Psoas muscle (tissue), 8 donors: ENCODE data around the gene FBXW10B. TPM values are rescaled to one million over a fixed set of nuclear protein-coding genes. Genes with fewer than 3 reads are reported as not detected.
"Not testable (repeated sequence)": the region's sequence is repeated elsewhere in the genome, so short reads cannot be mapped to it uniquely, and the experiment has no call there.

ENCODE experiments used
- ATAC-seq, 4 donors: fragments of 200-7000 bp; cut with Tn5 transposase; one replicate each; pipeline ENCODE4 v1.9.1; 2020; ENCODE audit warnings: moderate library complexity in 3 of 4, mild to moderate bottlenecking in 2 of 4
- DNase-seq, 2 donors: peaks; one replicate each; pipeline ENCODE4 v3.0.0-alpha.2; 2020
- H3K27ac ChIP-seq: fragments of 200-600 bp; one replicate; pipeline ENCODE4 v1.8.0; 2022
- H3K27me3 ChIP-seq, 3 donors: fragments of 200-600 bp in 1 of 3; one replicate each; pipeline versions ENCODE4 v1.6.1 to v1.8.0; 2013 to 2022; ENCODE audit warnings: low read length in 2 of 3, mild to moderate bottlenecking in 2 of 3, moderate library complexity in 1 of 3; ENCODE audit not compliant: insufficient read depth in 3 of 3
- H3K36me3 ChIP-seq, 2 donors: fragments of 200-600 bp in 1 of 2; one replicate each; pipeline versions ENCODE4 v1.6.1 to v1.8.0; 2013 to 2022; ENCODE audit warnings: low read depth in 1 of 2, mild to moderate bottlenecking in 1 of 2, moderate library complexity in 1 of 2; ENCODE audit not compliant: insufficient read depth in 1 of 2
- H3K4me1 ChIP-seq: fragments of 200-600 bp; one replicate; pipeline ENCODE4 v1.8.0; 2022
- H3K4me3 ChIP-seq: fragments of 200-600 bp; one replicate; pipeline ENCODE4 v1.8.0; 2022; ENCODE audit warnings: mild to moderate bottlenecking
- H3K9me3 ChIP-seq: fragments of 200-600 bp; one replicate; pipeline ENCODE4 v1.8.0; 2022
- WGBS, 3 donors: extraction: QIAGEN DNeasy Blood & Tissue Kit; methylation state at CpG; one replicate each; pipeline versions ENCODE4 v1.1.6 to v1.1.7; 2013; 5-methylcytosine and 5-hydroxymethylcytosine counted together
- intact Hi-C, 2 donors: fragments of 100-400 bp; cut with DNase I; formaldehyde crosslinking; loops; one replicate each; pipeline versions ENCODE4 v1.11.0 to v1.14.2; 2022
- polyA plus RNA-seq, 3 donors: library from polyadenylated mRNA; stranded (reverse); fragments of 200-250 nt; gene quantifications; one replicate each; pipeline ENCODE4 v1.2.3, GENCODE V29; 2013
- total RNA-seq, 4 donors: library from RNA; stranded (reverse); fragmentation: NEBNext Ultra II Directional in 2 of 4; extraction: Animal tissue kit (Norgen Biotek cat#: 25700) in 2 of 4; gene quantifications; one replicate each; pipeline versions ENCODE4 v1.2.1 to v1.2.4, GENCODE V29; 2021 to 2023
- donor health status: healthy with polysubstance abuse.
- donor health status: DM: no; HTN: no; CAD: no; lungs with moderate emphysema.
- donor health status: Bipolar disorder and iron deficiency.
- donor health status: healthy.
- donor health status: DM: yes; HTN: yes; CAD: no.
- donor health status: DM: no; HTN: no; CAD: no.
- donor health status: DM: no; HTN: no; CAD: no.
- donor health status: DM: yes; HTN: yes; CAD: no.

Gene FBXW10B
- total and polyA plus RNA-seq, 7 donors, result 0.34 to 5.0 (median 1.3) TPM

- not testable (repeated sequence) for H3K36me3 ChIP-seq
Measured at GRCh38 chr17:15616828-15617227, 2.7 kb downstream of the FBXW10B start.

GRCh38 chr17:15615850-15616249, 3.7 kb downstream of the FBXW10B start:
- WGBS, 3 donors, result 64 to 71% (median 67%) methylated on average over 6 of the region's 6 CpGs
- intact Hi-C loops, H3K4me1 ChIP-seq, DNase-seq, H3K4me3 ChIP-seq, H3K27ac ChIP-seq, H3K36me3 ChIP-seq, H3K27me3 ChIP-seq, H3K9me3 ChIP-seq, ATAC-seq: not testable (repeated sequence)

More at GRCh38 chr17:15616828-15617227, 2.7 kb downstream of the FBXW10B start:
- ATAC-seq, H3K9me3 ChIP-seq, H3K4me1 ChIP-seq, DNase-seq, H3K4me3 ChIP-seq, H3K27ac ChIP-seq, intact Hi-C loops, H3K27me3 ChIP-seq: not testable (repeated sequence)
- 57 to 62% (median 60%) methylated on average over 3 to 4 of the region's 4 CpGs for WGBS, 3 donors

- intact Hi-C loops, H3K27me3 ChIP-seq, H3K27ac ChIP-seq, H3K9me3 ChIP-seq, DNase-seq, H3K4me3 ChIP-seq, H3K4me1 ChIP-seq, ATAC-seq: not testable (repeated sequence)
- peaks cover 0 to 11% of the 10 kb centered on the region in 2 donors for H3K36me3 ChIP-seq
- 95 to 100% (median 97%) methylated on average over 1 of the region's 1 CpG for WGBS, 3 donors
Measured at GRCh38 chr17:15613111-15613510, 6.4 kb downstream of the FBXW10B start.

GRCh38 chr17:15592960-15593359, 26.5 kb downstream of the FBXW10B start:
- H3K4me3 ChIP-seq, ATAC-seq, intact Hi-C loops, H3K4me1 ChIP-seq, DNase-seq, H3K27me3 ChIP-seq, H3K27ac ChIP-seq, H3K36me3 ChIP-seq, H3K9me3 ChIP-seq: not testable (repeated sequence)
- WGBS, 3 donors, result 86 to 99% (median 94%) methylated on average over 5 to 8 of the region's 8 CpGs

- intact Hi-C loops, H3K4me1 ChIP-seq, H3K36me3 ChIP-seq, H3K27me3 ChIP-seq, H3K4me3 ChIP-seq, DNase-seq, ATAC-seq, H3K27ac ChIP-seq, H3K9me3 ChIP-seq: not testable (repeated sequence)
- WGBS, 3 donors, result 61 to 79% (median 67%) methylated on average over 5 of the region's 5 CpGs
Measured at GRCh38 chr17:15591986-15592385, 27.5 kb downstream of the FBXW10B start.

GRCh38 chr17:15590844-15591243, 28.7 kb downstream of the FBXW10B start:
- 87 to 100% (median 93%) methylated on average over 1 of the region's 1 CpG for WGBS, 3 donors
- ATAC-seq, H3K27ac ChIP-seq, H3K4me1 ChIP-seq, DNase-seq, H3K4me3 ChIP-seq, H3K9me3 ChIP-seq, H3K27me3 ChIP-seq, H3K36me3 ChIP-seq, intact Hi-C loops: not testable (repeated sequence)

- H3K4me1 ChIP-seq, H3K9me3 ChIP-seq, H3K27ac ChIP-seq, intact Hi-C loops, DNase-seq, ATAC-seq, H3K36me3 ChIP-seq, H3K4me3 ChIP-seq, H3K27me3 ChIP-seq: not testable (repeated sequence)
- 72 to 76% (median 72%) methylated on average over 12 to 13 of the region's 17 CpGs for WGBS, 3 donors
Measured at GRCh38 chr17:15589544-15590536, 29.7 kb downstream of the FBXW10B start.

- DNase-seq, H3K27ac ChIP-seq, ATAC-seq, H3K36me3 ChIP-seq, intact Hi-C loops, H3K9me3 ChIP-seq, H3K4me3 ChIP-seq, H3K4me1 ChIP-seq, H3K27me3 ChIP-seq: not testable (repeated sequence)
- WGBS, 3 donors, result 81 to 93% (median 85%) methylated on average over 8 of the region's 8 CpGs
Measured at GRCh38 chr17:15588017-15588416, 31.5 kb downstream of the FBXW10B start.

- not testable (repeated sequence) for ATAC-seq
Measured at GRCh38 chr17:15583313-15583712, 36.2 kb downstream of the FBXW10B start.

GRCh38 chr17:15581462-15581861, 38.0 kb downstream of the FBXW10B start:
- DNase-seq, H3K27me3 ChIP-seq: not testable (repeated sequence)

More at GRCh38 chr17:15583313-15583712, 36.2 kb downstream of the FBXW10B start:
- H3K4me3 ChIP-seq, DNase-seq, intact Hi-C loops, H3K27me3 ChIP-seq, H3K27ac ChIP-seq, H3K4me1 ChIP-seq, H3K9me3 ChIP-seq, H3K36me3 ChIP-seq: not testable (repeated sequence)
- 68 to 80% (median 75%) methylated on average over 2 to 3 of the region's 5 CpGs for WGBS, 3 donors

GRCh38 chr17:15576848-15577247, 42.7 kb downstream of the FBXW10B start:
- not testable (repeated sequence) for H3K36me3 ChIP-seq

More at GRCh38 chr17:15581462-15581861, 38.0 kb downstream of the FBXW10B start:
- H3K4me3 ChIP-seq, H3K4me1 ChIP-seq, intact Hi-C loops, ATAC-seq, H3K36me3 ChIP-seq, H3K27ac ChIP-seq, H3K9me3 ChIP-seq: not testable (repeated sequence)
- 85 to 100% (median 89%) methylated on average over 1 to 4 of the region's 4 CpGs for WGBS, 3 donors

More at GRCh38 chr17:15576848-15577247, 42.7 kb downstream of the FBXW10B start:
- intact Hi-C loops, H3K4me3 ChIP-seq, H3K27ac ChIP-seq, H3K27me3 ChIP-seq, H3K4me1 ChIP-seq, ATAC-seq, DNase-seq, H3K9me3 ChIP-seq: not testable (repeated sequence)
- WGBS, 3 donors, result no CpG with 5 or more reads among the region's 1 CpG
